Kasumi-1 (cell line): ENCODE results near the gene OR51I1.
A peak's percentile ranks its signal among the peaks of the same experiment; 100 is the strongest.

Experiments
- DNase-seq, 2 experiments: peaks; one replicate each; lab custom pipeline; 2025; lab: John Stamatoyannopoulos, UW

OR51I1 gene

GRCh38 chr11:5441414-5441813 is at the start of gene OR51I1:
Gene OR51I1, minus strand, starts transcription at chr11:5441514. Its CDS starts 0 bp downstream, at chr11:5441514.
- DNase-seq = no peak

GRCh38 chr11:5489576-5490357 is 48.5 kb upstream of the OR51I1 start:
- no peak for DNase-seq

- DNase-seq = no peak
Observed at GRCh38 chr11:5488798-5489399, 47.6 kb upstream of the OR51I1 start.

GRCh38 chr11:5488385-5488784 is 47.1 kb upstream of the OR51I1 start, which contains the start of gene OR52D1:
Gene OR52D1, plus strand, starts transcription at chr11:5488685. Its CDS starts 22 bp downstream, at chr11:5488707.
- DNase-seq = no peak

- DNase-seq = no peak
Observed at GRCh38 chr11:5486421-5486820, 45.1 kb upstream of the OR51I1 start.

GRCh38 chr11:5486003-5486402 is 44.7 kb upstream of the OR51I1 start:
- no peak for DNase-seq

GRCh38 chr11:5476186-5476819 is 35.0 kb upstream of the OR51I1 start:
- peak; percentile 47 to 62 for DNase-seq

GRCh38 chr11:5473921-5474320 is 32.6 kb upstream of the OR51I1 start:
- DNase-seq = no peak

- no peak for DNase-seq
Observed at GRCh38 chr11:5467527-5467926, 26.2 kb upstream of the OR51I1 start.

- no peak for DNase-seq
Observed at GRCh38 chr11:5460983-5461621, 19.8 kb upstream of the OR51I1 start.

GRCh38 chr11:5449432-5449831 is 8.1 kb upstream of the OR51I1 start:
- DNase-seq = no peak

- no peak for DNase-seq
Observed at GRCh38 chr11:5449023-5449422, 7.7 kb upstream of the OR51I1 start, which contains the start of gene OR51I2. Gene OR51I2, plus strand, starts transcription at chr11:5449323. Its CDS starts 4,166 bp downstream, at chr11:5453489.

- DNase-seq = no peak
Observed at GRCh38 chr11:5443835-5444393, 2.6 kb upstream of the OR51I1 start.

GRCh38 chr11:5423131-5423530 is 18.2 kb downstream of the OR51I1 start:
- DNase-seq = no peak

- no peak for DNase-seq
Observed at GRCh38 chr11:5421811-5422210, 19.5 kb downstream of the OR51I1 start, which contains the start of gene OR51Q1. Gene OR51Q1, plus strand, starts transcription at chr11:5422111. Its CDS starts 90 bp downstream, at chr11:5422201.

GRCh38 chr11:5420993-5421392 is 20.3 kb downstream of the OR51I1 start:
- DNase-seq = no peak

GRCh38 chr11:5405173-5405572 is 36.1 kb downstream of the OR51I1 start:
- DNase-seq = no peak

GRCh38 chr11:5398936-5399335 is 42.4 kb downstream of the OR51I1 start:
- no peak for DNase-seq

GRCh38 chr11:5394091-5394490 is 47.2 kb downstream of the OR51I1 start:
- DNase-seq = no peak
